ENCODE data around the gene ZBED4.

Gene ZBED4

GRCh38 chr22:49884503-49885260 is 31.0 kb downstream of the ZBED4 start:
- no peak for TF ChIP-seq GATA1 (IDR thresholded peaks at IDR 0.05; ENCODE audit: low read depth, low read length)
- no peak for TF ChIP-seq POLR2A (IDR thresholded peaks at IDR 0.05; ENCODE audit: low read length)
- no peak for DNase-seq

- TF ChIP-seq GATA1 (IDR thresholded peaks at IDR 0.05; ENCODE audit: low read depth, low read length) (no peak), POLR2A (IDR thresholded peaks at IDR 0.05; ENCODE audit: low read length) (no peak)
Observed at GRCh38 chr22:49885281-49885680, 31.6 kb downstream of the ZBED4 start.

GRCh38 chr22:49885881-49886280 is 32.2 kb downstream of the ZBED4 start:
- TF ChIP-seq POLR2A (IDR thresholded peaks at IDR 0.05; ENCODE audit: low read length) (no peak), GATA1 (IDR thresholded peaks at IDR 0.05; ENCODE audit: low read depth, low read length) (no peak)
- DNase-seq: no peak

More at GRCh38 chr22:49885281-49885680, 31.6 kb downstream of the ZBED4 start:
- DNase-seq: no peak

GRCh38 chr22:49886346-49887063 is 32.9 kb downstream of the ZBED4 start:
- no peak for DNase-seq
- TF ChIP-seq POLR2A (IDR thresholded peaks at IDR 0.05; ENCODE audit: low read length): no peak
- no peak for TF ChIP-seq GATA1 (IDR thresholded peaks at IDR 0.05; ENCODE audit: low read depth, low read length)

GRCh38 chr22:49887064-49887451 is 33.4 kb downstream of the ZBED4 start:
- TF ChIP-seq POLR2A (IDR thresholded peaks at IDR 0.05; ENCODE audit: low read length) (no peak), GATA1 (IDR thresholded peaks at IDR 0.05; ENCODE audit: low read depth, low read length) (no peak)
- DNase-seq: no peak

GRCh38 chr22:49887702-49888101 is 34.1 kb downstream of the ZBED4 start:
- DNase-seq: no peak
- TF ChIP-seq POLR2A (IDR thresholded peaks at IDR 0.05; ENCODE audit: low read length) (no peak), GATA1 (IDR thresholded peaks at IDR 0.05; ENCODE audit: low read depth, low read length) (no peak)

GRCh38 chr22:49889071-49889470 is 35.4 kb downstream of the ZBED4 start:
- no peak for TF ChIP-seq POLR2A (IDR thresholded peaks at IDR 0.05; ENCODE audit: low read length)
- TF ChIP-seq GATA1 (IDR thresholded peaks at IDR 0.05; ENCODE audit: low read depth, low read length): no peak
- no peak for DNase-seq

- TF ChIP-seq GATA1 (IDR thresholded peaks at IDR 0.05; ENCODE audit: low read depth, low read length) (no peak), POLR2A (IDR thresholded peaks at IDR 0.05; ENCODE audit: low read length) (no peak)
- DNase-seq: no peak
Observed at GRCh38 chr22:49892226-49892899, 38.7 kb downstream of the ZBED4 start.

GRCh38 chr22:49893025-49893424 is 39.4 kb downstream of the ZBED4 start:
- no peak for TF ChIP-seq POLR2A (IDR thresholded peaks at IDR 0.05; ENCODE audit: low read length)
- TF ChIP-seq GATA1 (IDR thresholded peaks at IDR 0.05; ENCODE audit: low read depth, low read length): no peak
- no peak for DNase-seq

- TF ChIP-seq POLR2A (IDR thresholded peaks at IDR 0.05; ENCODE audit: low read length) (no peak), GATA1 (IDR thresholded peaks at IDR 0.05; ENCODE audit: low read depth, low read length) (no peak)
- DNase-seq: no peak
Observed at GRCh38 chr22:49894322-49895054, 40.8 kb downstream of the ZBED4 start.

GRCh38 chr22:49896201-49896600 is 42.6 kb downstream of the ZBED4 start:
- no peak for DNase-seq
- TF ChIP-seq GATA1 (IDR thresholded peaks at IDR 0.05; ENCODE audit: low read depth, low read length) (no peak), POLR2A (IDR thresholded peaks at IDR 0.05; ENCODE audit: low read length) (no peak)

GRCh38 chr22:49897015-49897684 is 43.5 kb downstream of the ZBED4 start:
- no peak for TF ChIP-seq POLR2A (IDR thresholded peaks at IDR 0.05; ENCODE audit: low read length)

GRCh38 chr22:49899530-49899929 is 45.9 kb downstream of the ZBED4 start:
- no peak for DNase-seq
- TF ChIP-seq GATA1 (IDR thresholded peaks at IDR 0.05; ENCODE audit: low read depth, low read length): no peak
- no peak for TF ChIP-seq POLR2A (IDR thresholded peaks at IDR 0.05; ENCODE audit: low read length)

More at GRCh38 chr22:49897015-49897684, 43.5 kb downstream of the ZBED4 start:
- no peak for DNase-seq
